Fibroblast of skin of scalp (primary cell): ENCODE results near the gene RAD18.

Source experiments
- DNase-seq: peaks from one replicate; pipeline ENCODE4 v3.0.0-alpha.2; 2013

Gene RAD18

DNA sequence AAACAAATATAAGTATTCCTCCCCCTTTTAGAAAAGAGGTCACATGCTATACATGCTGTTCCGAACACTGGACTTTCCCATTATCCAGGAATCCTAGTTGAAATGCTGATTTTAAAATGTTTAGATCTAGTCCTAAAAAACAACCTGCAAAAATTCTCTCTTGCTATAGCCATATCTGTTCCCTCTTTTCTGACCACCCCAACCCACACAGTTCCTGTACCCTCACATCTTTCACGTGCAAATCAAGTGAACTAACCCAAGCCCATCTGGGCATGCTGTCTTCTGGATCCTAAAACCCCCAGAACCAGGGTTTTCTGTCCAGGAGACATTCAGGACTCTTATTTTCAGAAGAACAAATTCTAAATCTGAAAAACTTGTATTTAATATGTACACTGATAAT lies 67.4 kb downstream of the RAD18 start:
- no peak for DNase-seq

DNA sequence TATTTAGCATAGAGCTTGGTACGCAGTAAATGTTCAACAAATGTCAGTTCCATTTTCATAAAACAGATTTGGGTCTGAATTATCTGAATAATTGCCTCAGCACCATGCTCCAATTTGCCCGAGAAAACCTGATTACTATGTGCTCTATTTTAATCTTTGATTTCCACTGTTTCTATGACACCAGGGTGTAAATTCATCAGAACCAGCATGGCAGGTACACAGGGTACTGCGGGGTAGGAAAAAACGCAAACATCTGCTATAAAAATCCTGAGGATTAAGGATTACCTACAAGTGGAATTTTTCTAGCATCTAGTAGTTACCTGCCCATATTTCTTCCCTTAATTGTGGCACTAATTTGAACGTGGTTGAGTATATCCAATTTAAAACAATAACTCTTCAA lies 70.3 kb downstream of the RAD18 start:
- DNase-seq, result no peak

DNA sequence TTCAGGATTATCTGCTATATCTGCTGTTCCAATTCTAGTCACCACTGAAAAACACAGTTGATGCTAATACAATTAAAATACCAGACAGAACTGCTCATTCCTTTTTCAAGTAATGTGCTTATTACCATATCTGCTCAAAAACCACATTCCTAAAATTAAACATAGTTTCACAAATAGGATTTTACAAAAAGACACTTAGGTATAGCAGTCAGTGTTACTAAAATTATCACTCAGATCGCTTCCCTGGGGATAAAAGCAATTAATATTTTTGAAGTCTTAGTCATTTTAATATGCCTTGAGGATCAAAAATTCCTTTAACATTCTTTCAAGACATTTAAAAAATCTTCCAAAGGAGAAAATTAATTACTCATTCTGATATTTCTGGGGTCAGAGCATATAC lies 71.5 kb downstream of the RAD18 start:
- DNase-seq, result peak; percentile 92

DNA sequence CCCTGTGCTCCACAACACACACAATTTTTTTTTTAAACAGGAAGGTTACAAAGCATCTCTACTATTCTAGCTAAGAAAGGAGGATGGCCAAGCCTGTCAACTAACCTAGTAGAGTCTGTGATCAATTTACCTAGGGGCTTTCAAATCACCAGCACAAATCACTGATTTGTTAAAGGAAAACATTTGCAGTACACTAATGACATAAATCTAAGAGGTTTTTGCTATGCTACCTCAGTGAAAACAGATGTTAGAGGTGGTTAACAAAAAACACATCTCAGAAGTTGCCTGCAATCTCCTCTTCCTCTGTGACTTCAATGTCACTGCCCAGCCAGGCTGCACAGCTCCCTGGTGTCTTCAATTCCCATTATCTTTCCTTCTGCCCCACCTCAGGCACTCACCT lies 72.0 kb downstream of the RAD18 start:
- DNase-seq, result peak; percentile 14

DNA sequence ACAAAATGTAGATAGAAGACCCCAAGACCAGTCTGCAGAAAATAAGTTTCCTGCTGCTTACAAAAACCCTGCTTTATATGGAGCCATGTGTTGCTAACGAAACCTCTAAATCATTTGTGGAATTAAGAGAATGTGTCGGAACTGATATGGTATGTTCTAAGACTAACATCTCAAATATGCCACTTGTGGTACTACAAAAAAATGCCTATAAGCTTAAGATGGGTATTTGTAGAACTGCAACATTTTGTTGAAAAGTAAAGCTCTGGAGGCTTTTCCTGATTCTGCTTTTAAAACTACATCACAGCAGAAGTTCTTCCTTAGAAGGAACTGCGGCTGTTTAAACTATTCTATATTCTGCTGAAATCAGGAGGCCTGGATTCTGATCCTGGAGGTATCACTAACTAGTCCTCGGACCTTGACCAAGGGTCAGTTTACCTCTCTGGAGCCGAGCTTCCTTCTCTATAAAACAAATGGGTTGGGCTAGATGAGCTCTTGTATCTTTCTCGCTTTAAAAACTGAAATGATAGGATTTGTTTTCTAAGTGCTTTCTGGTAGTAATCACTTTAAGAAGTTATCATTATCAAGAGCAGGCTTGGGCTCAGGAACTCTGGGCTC lies 74.9 kb downstream of the RAD18 start:
- DNase-seq, result peak; percentile 95

- peak; percentile 75 for DNase-seq
These were observed 75.6 kb downstream of the RAD18 start for GRCh38 chr3:8887435-8888300.

- DNase-seq, result peak; percentile 23
These were observed 76.7 kb downstream of the RAD18 start for GRCh38 chr3:8886546-8886945.

GRCh38 chr3:8885536-8886316 lies 77.5 kb downstream of the RAD18 start:
- DNase-seq, result no peak

- DNase-seq, result no peak
These were observed 78.5 kb downstream of the RAD18 start for GRCh38 chr3:8884630-8885290.

GRCh38 chr3:8882642-8883041 lies 80.6 kb downstream of the RAD18 start:
- DNase-seq, result no peak

GRCh38 chr3:8882171-8882593 lies 81.1 kb downstream of the RAD18 start:
- DNase-seq, result no peak

GRCh38 chr3:8879347-8879944 lies 83.8 kb downstream of the RAD18 start:
- no peak for DNase-seq

DNA sequence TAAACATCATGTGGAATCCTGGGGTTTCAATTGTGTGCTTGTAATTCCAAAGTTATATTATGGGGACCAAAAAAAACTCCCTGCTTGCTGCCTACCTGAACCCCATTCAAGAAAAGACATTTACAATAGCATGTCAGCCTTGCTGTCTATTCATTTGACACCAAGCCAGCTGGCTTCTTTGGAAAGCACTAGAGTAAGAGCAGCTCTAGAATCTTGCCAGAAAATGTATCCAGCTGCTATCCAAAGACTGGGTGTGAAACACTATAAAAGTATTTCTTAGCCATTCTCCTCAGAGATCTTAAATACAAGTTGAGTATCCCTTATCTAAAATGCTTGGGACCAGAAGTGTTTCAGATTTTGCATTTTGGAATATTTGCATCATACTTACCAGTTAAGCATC lies 87.4 kb downstream of the RAD18 start:
- peak; percentile 46 for DNase-seq

GRCh38 chr3:8873740-8874139 lies 89.5 kb downstream of the RAD18 start:
- DNase-seq, result no peak

- no peak for DNase-seq
These were observed 91.0 kb downstream of the RAD18 start for GRCh38 chr3:8872261-8872660.

DNA sequence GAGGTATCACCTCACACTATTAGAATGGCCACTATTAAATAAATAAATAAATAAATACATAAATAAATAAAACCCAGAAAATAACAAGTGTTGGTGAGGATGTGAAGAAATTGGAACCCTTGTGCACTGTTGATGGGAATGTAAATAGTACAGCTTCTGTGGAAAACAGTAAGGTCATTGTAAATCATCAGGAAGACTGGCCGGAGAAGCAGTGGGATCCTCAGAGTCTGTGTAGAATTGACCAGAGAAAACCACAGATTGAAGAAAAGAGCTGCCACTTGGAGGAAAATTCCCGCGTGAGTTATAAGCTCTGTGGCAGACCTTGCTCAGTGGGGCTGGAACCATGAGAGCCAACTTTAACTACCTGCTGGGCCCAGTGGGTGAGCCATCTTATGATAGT lies 92.0 kb downstream of the RAD18 start:
- no peak for DNase-seq

DNA sequence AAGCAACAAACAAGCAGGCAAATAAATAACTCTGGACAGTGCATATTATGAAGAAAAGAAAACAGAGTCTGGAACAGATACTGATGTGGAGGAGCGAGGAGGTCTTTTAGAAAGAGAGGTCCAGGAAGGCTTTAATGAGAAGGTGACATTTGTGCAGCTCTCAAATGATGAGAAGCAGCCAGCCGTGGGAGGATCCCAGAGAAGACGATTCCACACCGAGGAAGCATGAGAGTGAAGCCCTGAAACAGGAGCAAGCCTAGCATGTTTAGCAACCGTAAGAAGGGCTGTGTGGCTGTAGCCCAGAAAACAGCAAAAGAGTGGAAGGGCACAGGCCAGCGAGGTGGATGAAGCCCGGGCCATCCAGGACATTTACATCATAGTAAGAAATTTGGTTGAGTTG lies 93.1 kb downstream of the RAD18 start:
- DNase-seq, result no peak

DNA sequence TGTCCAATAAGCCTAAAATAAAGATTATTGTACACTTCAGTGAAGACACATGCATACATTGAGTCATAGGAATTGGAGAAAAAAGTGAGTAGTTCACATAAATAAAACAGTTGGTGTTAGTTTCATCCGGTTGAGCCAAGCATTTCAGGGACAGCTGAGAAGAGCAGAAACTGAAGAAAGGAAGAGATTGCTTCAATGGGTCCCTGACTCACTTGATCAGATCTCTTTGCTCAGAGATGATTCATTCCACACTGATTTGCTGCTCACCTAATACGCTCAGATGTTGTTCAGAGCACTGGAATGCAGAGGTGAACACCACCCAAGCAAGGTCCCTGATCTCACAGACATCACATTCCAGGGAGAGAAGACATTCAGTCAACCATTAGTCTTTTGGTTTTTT lies 93.7 kb downstream of the RAD18 start:
- DNase-seq, result peak; percentile 84

DNA sequence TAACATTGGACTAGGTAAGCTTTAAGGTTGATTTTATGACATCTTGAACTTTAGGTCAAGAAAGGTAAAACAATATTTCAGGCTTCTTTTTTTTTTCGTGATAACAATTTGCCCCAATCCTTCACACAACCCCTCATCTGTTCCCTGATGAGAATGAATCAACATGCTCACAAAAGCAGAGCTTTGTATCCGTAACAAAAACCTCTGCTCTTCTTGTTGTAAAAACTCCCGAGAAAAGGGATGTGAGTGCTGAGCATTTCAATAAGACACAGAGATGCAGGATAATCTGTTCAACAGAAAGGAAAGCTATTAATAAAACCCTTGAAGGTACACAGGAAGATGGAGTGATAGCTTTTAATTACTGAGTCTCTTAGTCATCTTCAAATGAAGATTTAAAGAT lies 94.3 kb downstream of the RAD18 start:
- no peak for DNase-seq

DNA sequence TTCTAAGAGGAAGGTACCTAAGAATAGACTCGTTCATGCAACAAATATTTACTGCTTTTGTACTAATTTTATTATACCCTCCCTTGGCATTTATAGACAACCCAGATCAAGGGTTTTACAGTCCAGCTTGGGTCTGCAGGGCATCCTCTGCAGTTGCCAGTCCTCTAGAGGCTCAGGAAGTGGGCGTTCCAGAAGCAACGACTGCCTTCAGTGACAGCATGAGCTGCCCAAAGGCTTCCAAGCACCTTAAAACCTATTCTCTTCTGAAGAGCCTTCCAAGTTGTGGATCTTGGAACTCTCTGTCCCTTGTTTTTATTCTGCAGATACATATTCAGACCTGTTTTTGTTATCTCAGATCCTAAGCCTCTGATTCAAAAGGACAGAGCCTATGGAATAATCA lies 95.6 kb downstream of the RAD18 start:
- no peak for DNase-seq

GRCh38 chr3:8865697-8866096 lies 97.6 kb downstream of the RAD18 start:
- DNase-seq, result no peak
